Activated CD4-positive, alpha-beta T cell treated with anti-CD3 and anti-CD28 coated beads, Interleukin-2, amount 50 U/mL, for 48 hours (primary cell): ENCODE data around the gene JARID2.

ENCODE experiments used
- DNase-seq, 2 experiments: peaks; one replicate each; pipeline ENCODE4 v3.0.0-alpha.2; 2020

The JARID2 gene

DNA sequence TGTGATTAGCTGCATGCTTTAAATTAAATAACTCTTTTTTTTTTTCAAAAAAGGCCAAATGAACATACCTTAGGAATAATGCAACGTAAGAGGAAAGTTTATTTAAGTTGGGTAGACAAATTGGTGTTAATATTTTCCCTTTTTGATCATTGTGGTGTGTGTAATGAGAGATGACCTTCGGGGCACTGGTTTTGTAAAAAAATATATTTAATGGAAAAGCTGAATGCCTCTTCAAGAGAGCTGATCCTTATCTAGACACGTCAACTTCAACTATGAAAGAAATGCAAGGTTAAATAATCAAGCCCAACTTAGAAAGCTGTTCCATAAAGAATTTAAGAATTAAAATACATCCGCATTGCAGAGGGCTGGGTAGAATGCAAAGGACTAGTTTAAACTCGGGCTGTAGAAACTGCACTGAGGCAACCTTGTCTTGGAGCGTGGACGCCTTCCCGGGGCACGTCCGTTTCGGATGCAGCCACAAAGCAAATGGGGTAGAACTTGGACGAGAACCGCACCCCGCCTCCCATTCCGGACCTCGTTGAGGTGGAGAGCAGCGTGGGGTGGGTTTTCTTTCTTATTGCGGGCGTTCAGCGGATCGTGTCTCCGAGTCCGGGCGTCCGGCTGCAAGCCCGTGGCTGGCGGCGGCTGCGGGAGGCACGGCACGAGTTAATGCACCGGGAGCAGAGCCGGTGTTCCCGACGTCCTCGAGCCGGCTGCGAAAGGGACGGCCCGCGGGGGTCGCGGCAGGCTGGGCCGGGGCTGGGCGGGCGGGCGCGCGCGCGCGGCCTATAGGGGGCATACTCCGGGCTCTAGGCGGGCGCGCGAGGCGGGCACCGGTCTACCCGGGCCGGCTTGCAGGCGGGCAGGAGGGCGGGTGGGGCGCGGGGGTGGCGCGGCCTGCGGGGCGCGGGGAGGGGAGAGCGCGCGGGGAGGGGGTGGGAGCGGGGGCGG is 1.9 kb downstream of the JARID2 start:
- DNase-seq = peak; percentile 58 to 64

DNA sequence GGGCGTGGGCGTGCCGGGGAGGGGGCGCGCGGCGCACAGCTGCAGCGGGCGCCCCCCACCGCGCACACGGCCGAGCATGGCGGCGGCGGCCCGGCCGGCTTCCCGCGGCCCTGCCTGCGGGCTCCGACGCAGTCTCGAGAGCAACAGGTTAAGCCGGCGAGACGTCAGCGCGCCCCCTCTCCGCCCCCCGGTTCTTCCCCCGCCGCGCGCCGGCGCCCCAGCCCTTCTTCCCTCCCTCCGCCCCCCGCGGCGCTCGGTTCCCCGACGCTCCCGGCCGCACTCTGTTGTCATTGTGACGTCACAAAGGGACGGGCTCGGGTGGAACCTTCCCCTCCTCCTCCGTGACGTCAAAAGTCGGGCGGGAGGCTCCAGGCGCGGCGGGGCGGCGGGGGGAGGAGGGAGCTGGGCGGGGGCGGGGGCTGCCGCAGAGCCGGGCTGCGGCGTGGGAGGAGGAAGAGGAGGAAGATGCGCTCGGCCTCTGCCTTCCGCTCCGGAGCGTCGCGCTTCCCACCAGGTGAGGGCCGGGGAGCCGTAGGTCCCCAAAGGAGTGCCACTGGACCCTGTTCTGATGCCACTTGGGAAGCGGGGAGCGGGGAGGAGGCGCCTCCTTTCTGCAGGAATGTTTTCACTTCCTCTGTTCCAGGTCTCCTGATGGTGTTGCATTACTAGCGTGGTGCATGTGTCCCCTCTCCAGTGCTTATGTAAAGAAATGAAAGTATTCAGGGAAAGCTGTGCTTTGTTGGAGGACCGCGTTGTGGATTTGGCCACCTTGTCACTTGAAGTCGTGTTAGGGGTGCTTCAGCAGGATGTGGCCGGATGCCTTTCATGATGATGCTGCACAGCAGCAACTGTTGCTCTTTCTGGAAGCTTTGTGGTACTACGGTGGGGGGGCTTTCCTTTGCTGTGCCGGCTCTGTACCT is 2.8 kb downstream of the JARID2 start:
- peak; percentile 92 to 95 for DNase-seq

DNA sequence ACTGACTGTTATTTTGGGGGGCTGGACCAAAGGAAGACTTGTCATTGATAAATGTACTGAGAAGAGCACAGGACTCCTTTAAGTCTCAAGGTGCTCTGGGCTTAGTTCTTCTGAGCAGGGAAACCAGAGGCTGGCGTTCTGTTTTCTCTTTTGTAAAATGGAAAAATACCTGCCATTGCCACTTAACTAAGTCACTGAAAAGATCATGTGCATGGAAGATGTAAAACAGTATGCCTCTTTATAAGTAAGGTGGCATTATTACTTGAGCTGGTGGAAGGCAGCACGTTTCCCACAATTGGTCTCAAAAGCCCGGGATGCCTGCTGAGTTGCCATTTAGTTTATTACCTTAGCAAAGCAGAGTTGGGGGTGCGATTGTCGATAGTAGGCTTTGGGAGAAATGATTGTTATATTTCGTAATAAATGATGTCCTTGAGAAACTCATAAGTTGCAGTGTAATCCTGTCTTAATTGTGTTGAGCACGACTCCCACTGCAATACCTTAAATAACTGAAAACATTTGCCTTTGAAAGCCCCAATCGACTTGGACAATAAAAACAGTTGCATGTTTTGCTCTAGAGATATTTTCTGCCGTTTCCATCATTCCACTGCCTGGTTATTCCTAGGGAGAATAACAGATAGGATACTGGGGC is 3.6 kb downstream of the JARID2 start:
- DNase-seq = no peak

DNA sequence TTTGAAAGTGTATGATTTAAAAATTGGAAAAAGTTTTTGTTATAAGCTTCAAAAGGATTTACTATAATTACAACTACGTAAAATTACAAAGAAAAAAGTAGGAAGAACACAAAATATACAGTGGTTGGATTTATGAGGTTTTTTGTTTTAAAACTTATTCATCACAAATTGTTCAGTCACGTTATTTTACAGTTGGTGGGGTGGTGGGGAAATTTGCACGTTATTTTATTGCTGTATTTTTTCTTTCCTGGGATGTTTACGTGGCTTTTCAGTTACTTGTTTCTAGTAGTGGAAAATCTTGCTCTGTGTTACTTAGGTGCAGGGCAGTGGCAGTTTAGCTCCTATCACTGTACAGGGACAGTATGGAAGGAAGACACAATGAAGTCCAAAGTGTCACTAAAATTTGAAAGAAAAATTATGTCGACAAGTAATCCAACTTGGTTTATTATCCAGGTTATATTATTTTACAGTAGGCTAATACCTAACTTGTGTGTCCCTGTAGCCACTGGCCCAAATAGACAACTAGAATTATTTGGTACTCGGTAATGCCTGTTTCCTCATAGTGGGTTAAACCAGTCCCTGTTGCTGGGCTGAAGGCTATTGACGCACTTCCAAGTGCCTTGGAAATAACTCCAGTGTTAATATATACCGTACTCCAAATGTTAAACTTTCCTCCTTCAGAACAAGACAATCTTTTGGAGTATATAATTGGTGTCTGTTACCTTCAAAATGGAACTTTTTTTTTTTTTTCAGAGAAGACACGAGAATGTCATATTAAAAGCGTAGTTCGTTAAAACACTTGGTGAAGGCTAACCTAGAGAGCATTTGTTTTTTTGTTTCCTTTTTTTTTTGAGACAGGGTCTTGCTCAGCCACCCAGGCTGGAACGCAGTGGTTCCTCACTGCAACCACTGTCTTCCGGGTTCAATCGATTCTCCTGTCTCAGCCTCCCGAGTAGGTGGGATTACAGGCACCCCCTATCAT is 4.6 kb downstream of the JARID2 start:
- no peak for DNase-seq

DNA sequence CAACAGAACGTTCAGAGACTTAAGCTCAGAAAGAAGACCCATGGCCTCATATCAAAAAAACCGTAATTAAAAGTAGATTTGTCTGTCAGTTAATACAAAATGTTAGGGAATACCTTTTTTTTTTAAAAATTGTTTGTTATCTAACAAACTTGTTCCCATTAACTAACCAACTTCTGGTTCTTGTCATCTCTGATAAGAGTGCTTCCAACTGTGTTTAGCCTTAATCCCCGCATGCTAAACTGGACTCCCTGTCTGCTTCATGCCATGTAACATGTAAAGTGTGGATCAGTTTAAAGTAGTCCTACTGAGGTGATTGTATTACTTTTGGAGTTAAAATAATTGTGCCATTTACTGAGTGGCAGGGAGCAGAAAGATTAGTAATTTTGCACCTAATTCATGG is 6.3 kb downstream of the JARID2 start:
- no peak for DNase-seq

DNA sequence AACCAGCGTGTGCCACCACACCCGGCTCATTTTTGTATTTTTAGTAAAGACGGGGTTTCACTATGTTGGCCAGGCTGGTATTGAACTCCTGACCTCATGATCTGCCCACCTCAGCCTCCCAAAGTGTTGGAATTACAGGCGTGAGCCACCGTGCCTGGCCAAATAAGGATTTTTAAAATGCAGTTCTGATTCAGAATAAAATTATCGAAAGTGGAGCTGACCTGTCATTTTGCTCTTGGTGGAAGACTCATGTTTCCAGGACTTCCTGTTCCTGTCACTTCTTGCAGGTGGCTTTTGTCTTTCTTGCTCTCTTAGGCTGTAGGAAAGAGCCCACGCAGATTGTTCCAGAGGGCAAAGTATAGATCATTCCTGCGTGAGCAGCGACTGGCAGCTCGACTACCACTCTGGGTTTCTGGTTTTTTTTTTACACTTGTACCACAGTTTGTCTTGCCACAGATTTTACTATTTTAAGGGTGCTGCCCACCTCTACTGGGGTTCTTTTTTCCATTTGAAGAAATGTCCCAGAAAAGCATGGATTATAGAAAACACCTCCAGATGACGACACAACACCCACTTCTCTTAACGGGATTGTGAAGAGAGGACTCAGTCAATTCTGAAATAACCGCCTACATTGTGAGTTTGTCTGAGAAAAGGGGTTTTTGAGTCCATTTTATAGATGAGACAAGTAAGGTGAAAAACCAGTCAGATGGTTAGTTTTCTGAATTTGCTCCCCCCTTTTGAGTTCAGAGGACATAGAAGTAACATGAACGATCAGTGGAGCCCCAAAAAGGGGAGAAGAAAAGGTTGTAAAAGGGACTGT is 7.5 kb downstream of the JARID2 start:
- DNase-seq = peak; percentile 53 to 62

DNA sequence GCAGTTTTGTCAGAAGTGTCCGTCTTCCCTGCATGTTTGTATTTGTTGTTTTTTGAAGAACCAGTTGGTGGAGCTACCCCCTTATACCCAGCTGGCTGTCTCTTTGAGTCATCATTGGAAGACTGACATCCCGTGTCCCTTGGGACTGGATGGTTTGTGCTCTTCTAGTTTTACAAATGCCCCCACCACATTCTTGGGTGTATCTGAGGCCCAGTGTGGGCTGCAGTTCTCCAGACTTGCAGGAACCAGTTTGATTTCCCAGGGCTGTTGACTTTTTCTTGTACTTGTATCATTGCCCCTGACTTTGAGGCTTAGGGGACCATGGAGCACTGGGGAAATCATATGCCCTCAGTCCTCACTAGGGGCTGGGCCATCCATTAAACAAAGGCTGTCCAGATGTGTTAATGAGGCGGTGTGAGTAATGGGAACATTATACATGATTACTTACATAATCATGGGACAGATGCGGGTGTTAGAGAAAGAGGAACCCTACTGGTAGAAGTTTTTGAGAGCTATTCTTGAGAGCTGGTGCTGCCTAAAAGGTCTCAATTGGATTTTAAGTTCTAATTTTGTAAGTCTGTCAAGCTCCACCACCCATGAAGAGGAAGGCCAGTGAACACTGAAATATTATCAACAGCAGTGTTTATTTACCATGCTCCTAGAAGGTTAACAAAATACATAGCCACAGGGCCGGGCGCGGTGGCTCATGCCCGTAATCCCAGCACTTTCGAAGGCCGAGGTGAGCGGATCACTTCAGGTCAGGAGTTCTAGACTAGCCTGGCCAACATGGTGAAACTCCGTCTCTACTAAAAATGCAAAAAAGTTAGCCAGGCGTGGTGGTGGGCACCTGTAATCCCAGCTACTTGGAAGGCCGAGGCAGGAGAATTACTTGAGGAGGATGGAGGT is 8.5 kb downstream of the JARID2 start:
- DNase-seq = no peak

DNA sequence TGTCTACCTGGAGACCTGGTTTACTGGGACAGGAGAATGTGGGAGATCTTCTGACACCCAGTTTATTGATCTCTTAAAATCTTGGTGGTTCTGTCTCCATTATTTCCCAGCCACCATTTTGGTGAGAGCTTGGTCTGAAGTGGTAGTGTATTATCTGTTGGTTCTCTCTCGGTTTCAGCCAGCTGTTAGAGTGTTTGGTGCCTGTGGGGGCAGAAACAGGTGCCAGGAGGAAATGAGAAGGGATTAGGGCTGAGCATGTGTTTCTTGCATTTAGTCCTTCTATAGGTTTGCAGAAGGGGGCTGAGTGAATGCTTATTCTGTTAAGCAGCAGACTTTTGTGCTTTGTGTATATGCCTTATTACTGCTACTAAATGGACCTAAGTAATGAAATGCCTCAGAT is 9.6 kb downstream of the JARID2 start:
- DNase-seq = peak in 1 of 2 experiments; percentile 27

DNA sequence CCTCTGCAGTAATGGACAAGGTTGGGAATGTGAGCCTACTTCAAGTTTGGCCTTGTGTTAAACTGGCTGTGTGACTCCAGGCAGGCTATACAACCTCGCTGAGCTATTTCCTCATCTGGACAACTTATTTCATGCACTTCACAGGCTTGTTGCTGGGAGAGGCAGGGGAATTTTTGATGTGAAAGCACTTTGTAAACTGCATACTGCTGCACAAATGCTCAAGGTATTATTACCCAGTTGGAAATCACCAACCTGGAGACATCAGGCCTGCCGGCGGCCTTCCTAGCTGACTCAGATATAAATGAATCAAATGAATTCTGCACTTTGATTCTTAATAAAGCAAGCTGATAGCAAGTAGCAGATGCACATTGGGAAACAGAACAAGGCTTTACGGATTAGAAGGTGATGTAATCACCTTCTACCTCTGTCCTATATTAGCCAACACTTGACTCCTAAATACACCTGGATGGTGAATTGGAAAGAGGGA is 10.1 kb downstream of the JARID2 start:
- DNase-seq = no peak

DNA sequence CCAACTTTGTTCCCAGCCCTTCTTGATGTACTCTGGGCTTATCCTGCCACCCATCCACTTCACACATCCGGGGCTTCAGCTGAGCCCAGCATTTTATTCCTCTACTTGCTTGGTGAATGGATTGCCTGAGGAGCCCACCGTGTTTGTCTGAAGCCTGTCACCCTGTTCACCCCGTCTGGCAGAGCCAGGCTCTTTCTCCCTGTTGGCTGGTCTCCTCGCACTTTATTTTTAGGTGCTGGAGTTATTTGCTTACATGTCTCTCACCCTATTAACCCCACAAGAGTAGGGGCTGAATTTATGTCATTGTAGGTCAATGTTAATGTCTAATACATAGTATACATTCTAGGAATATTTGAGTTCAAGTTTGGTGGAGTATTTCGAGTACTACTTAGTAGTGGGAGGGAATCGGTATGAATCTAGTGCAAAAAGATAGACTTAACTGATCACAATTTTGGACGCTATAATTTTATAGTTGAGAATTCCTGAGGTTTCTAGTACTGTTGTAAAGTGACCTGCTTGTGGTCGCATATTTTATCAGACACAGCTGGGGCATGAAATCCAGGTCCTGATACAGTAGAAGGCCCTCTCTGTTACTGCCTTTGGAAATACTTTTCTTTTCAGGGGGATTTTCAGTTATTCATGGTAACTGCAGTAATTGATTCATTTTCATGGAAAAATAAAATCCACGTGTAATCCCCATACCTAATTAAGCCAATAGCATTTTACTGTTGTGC is 10.8 kb downstream of the JARID2 start:
- no peak for DNase-seq

DNA sequence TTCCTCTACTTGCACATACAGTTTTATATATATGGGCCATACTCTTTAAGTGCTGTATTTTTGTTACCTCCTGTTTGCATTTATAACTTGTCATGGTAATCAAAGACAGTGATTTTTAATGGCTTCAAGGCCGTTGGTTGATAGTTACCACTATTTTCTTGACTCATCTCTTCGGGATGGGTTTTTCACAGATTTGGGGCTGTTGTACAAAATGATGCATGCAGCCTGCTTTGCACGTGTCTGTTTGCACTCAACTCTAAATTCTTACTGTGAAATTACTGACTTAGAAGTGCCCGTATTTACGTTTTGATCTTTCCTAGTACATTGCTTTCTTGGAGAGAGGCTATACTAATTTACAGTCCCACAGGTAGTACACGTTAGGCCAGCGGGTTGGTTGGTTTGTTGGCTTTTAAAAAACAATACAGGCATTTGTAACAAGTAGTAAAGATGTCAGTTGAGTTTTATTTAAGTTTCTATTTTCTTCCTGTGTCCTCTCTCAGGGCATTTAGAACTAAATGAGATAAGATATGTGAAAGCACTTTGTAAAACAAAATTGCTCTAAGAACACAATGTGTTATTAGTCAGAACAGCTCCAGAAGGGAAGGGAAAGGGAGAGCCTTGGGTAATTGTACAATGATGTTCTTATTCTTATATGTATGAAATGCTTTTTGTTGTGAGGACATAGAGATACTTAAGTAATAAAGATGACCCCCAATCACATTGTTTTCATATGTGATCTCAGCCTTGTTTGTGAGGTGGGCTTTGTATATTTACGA is 11.7 kb downstream of the JARID2 start:
- no peak for DNase-seq

DNA sequence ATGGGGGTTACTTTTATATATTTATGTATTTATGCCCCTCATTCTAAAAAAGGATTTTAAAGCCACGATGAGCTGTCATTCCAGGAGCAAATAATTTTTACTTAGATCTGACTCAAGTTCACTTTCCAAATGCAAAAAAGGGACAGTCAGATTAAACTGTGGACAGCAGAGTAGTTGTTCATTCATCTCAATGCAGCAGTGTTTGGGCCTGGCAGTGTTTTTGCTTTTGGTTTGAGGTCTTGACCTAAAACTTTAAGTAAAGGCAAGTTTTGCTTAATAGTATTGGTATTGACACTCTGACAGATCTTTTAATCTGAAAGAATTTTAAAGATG is 13.9 kb downstream of the JARID2 start:
- DNase-seq = no peak

DNA sequence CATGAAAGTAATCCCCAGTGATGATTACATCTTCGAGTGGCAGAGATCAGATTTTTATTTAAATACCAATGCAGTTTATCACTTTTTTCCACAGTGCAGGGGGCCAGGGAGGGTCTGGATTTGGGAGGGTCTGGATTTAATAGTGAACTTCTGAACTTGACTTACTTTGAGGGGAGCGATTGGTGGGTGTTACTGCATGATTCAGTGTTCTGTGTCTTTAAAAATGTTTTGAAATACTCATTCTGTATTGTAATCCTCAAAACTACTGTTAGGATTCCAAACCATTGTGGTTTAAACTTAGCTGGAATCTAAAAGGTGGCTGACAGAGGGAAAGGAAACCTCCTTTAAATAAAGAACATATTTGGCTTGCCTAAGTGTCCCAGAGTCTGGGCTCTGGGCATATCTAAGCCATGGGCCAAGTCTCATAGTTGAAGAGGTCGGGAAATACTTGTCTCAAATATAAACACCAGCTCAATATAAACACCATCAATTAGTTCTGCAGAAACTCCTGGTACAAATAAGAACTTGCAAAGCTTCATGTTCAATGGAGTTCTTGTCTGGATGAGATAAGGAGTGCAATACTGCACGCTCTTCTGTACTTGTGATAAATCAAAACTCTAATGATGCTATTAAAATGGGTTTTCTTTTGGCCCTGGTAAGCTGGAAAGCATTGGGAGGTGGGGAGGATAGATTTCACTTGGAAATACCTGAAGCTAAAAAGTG is 14.4 kb downstream of the JARID2 start:
- no peak for DNase-seq

DNA sequence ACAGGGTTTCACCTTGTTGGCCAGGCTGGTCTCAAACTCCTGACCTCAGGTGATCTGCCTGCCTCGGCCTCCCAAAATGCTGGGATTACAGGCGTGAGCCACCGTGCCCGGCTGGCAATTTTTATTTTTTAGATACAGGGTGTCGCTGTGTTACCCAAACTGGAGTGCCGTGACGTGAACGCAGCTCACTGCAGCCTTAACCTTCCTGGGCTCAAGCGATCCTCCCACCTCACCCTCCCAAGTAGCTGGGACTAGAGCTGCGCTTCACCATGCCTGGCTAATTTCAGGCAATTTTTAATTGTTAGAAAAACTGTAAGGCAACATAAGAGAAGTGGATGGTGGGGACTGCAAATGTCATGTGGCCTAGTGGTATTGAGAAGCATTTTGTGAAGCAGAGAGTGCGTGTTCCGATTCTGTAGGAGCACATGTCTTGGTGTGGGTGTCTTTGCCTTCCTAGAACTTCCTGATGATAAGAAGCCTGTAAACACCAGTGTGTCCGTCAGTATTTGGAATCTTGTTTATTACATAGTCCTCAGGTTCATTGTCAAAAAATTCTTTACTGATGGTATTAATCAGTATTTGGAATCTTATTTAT is 18.0 kb downstream of the JARID2 start:
- DNase-seq = no peak

DNA sequence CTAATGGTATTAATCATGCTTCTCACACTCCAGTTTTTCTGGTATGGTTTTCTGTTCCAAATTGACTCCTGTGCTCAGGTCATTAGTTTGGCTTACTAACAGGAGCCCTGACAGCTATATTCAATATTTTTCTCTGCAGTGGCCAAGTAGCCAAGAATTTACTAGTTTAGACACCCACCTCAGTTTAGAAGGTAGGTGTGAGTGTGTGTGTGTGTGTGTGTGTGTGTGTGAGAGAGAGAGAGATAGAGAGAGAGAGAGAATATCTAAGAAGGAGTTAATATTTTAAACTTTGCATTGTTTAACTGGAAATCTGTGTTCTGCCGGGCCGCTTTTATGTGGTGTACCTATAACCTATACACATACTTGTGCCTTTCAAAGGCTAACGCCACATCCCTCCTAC is 18.5 kb downstream of the JARID2 start:
- no peak for DNase-seq

DNA sequence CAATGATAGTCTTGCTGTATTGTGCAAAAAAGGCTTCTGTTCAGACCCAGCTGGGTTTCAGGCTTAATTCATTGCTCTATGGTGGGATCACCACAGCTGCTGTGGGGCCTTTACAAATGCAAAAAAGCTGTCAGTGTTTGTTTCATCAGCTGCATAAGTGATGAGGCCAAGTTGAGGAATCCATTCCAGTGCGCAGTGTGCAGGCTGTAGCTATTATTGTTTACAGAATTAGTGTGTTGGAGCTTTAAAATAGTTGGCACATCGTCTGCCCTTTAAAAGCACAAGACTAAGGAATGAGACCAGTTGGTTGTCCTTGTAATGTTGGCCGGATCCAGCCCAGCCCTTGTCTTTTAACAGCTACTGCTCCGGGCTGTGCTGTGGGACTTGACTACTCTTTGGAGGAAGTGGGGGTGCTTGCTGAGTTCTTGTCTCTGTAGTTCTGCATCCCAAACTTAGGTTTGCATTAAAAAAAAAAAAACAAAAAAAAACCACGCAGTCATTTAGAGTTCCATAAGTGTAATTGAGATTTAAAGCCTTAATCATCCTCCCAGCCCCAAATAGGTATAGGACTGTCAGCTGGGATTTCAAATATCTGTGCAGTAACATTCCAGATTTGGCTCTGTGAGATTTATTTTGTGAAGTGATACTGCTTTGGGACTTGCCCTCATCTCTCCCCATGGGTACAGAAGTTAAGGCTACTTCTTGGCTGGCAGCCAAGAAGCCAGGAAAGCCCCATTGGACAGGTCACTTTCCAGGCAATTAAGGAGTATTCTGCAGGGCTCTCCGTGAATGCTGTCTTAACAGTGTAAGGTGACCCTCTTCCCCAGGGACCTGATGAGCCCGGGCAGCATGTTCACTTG is 19.3 kb downstream of the JARID2 start:
- no peak for DNase-seq
